NCI-H128 (cell line): ENCODE measurements around the gene ZRANB1.
"Not testable (repeated sequence)": the region's sequence is repeated elsewhere in the genome, so short reads cannot be mapped to it uniquely, and the experiment has no call there.

Source experiments
- DNase-seq: peaks from one replicate; lab custom pipeline; 2025; ENCODE audit not compliant: unreplicated experiment; lab: John Stamatoyannopoulos, UW

The ZRANB1 gene

DNA sequence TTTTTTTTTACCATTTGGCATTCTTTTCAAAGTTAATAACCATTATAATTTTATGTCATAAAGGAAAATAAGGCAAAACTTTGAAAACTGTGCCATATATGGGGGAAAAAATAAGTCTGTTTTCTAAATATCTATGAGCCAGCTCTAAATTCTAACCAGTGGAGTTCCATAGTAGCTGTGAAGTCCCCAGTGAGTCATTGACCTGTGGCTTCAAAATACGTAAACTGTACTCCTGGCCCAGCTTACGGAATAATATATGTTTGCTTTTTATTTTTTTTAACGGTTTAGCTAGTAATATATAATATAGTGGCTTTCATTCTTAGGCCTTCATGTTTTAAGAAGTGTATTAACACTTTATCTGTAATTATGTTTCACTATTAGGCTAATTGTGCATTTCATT is 20.5 kb downstream of the ZRANB1 start:
- DNase-seq = no peak

DNA sequence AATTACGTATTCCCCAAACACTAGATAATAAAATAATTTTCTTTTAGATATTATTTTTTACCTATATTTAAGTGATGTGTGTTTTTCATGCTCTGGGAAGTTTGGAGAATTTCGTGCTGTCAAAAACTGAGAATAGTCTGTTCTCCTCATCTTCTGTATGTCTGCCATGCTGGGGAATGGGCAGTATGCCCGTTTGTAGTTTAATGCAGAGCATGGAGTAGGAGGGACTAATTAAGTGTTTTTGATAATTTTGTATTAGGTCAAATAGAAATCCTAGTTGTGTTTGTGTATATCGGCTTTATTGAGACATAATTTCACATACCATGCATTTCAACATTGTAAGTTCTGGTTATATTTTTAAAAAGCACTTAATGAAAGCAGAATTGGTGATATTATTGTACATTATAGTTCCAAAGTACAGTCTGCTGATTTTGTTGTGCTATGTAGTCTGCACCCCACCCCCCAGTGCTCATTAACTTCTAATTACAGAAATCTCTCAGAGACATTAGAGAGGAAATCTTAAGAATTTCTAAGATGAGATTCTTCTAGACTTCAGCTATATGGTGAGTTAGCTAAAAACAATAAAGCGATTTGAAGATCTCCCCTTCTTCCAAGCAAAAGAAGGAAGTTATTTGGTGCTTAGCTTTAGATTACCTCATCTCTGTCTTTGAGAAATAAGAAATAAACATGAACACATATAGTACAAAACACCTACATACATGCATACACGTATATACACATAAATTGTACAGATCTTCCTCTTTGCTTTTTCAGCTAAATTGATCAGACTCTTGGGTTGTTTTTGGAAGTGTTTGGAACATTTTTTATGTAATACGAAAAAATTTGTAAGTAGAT is 22.2 kb downstream of the ZRANB1 start:
- no peak for DNase-seq

DNA sequence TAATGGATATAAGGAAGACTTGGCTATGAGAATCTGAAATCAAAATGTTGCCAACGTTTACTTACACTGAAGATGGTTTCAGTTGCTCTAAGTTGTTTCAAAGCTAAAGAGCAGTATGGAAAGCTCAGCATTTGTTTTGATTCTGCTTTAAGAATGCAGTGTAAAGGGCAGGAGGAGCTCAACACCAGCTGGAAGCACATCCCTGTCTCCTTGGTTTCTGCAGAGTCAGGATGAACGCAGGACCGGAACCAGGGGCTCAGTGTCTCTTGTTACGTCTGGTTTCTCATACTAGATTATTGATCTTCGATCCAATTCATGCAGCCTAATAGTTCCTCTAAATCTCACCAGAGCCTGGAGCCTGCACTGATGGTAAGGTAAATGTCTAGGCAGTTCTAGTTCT is 24.1 kb downstream of the ZRANB1 start:
- DNase-seq = no peak

DNA sequence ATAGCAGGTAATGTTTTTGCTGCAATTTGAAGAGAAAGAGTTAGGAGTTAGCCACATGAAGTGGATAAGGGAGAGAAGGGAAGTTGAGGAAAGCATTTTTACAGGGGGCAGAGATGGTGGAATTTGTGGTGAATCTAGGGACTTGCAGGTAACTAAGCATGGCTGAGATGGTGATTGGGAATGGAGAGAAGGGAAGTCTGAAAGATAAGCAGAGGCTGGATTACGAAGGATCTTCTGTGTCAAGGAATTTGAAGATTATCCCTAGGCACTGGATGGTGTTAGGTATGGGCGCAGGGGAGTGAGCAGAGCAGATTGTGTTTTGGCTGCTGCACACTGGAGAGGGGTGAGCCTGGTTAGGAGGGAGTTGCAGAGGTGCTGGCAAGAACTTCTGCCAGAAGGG is 25.3 kb downstream of the ZRANB1 start:
- no peak for DNase-seq

DNA sequence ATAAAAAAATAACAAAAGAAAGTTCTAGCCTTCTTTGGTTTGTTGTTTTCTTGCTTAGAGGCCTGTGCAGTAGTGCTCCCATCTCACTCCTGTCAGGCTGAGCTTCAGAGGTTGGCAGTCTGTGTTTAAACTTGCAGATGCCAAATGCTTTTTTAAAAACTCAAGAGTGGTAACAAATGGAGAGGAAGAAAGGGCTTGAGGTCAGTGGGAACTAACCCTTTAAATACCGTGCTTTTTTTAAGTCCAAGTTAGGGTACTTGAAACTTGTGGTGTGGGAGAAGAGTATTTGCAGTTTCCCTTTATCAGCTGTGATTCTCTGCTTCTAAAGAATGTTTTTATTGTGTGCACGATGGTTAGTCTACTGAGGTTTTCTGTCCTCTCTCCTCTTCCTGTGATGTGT is 29.4 kb downstream of the ZRANB1 start:
- no peak for DNase-seq

DNA sequence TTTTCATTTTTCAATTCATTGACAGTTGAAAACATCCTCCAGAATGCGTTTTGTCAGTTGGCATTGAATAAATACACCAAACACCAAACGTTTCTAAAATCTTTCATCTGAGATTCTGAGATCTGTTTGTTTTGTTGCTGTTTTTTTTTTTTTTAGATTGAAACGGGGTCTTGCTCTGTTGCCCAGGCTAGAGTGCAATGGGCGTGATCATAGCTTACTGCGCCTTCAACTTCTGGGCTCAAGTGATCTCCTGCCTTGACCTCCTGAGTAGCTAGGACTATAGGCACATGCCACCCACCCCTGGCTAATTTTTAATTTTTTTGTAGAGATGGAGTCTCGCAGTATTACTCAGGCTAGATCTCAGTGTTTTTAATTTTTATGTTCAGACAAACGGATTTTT is 30.7 kb downstream of the ZRANB1 start:
- no peak for DNase-seq

DNA sequence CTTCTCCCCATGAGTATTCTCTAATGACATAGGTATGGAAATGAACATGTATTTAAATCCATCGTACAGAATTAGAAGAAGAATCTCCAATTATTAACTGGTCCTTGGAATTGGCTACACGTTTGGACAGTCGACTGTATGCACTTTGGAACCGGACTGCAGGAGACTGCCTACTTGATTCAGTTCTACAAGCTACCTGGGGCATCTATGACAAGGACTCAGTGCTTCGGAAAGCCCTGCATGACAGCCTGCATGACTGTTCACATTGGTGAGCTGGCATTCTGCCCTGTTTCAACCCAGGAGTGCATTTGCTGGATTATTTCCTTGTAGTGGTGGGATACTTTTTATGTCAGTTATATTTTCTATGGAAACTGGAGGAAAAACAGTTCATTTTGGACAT is 32.2 kb downstream of the ZRANB1 start:
- DNase-seq = no peak

DNA sequence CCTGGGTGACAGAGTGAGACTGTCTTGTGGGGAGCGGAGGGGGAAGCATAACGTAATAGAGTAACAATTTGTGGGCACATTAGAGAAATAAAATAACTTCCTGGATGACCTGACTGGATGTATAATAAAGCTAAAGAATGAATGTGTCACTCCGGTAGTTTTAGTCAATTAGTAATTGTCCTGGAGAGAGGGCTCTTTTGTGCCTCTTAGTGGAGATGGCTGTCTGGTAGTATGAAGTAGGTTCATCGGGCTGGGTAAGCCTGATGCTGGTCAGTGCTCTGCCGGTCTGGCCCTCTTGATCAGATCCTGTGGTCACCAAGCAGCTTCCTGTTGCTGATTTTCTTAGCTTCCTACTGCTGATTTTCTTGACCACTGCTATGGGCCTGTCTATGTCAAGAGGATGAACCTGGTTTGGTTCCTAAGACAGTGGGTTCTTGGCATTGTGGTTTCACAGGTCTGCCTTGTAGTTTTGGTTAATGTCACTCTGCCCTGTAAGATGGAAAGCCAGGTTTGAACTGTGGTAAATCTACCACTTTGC is 34.1 kb downstream of the ZRANB1 start:
- DNase-seq = no peak

DNA sequence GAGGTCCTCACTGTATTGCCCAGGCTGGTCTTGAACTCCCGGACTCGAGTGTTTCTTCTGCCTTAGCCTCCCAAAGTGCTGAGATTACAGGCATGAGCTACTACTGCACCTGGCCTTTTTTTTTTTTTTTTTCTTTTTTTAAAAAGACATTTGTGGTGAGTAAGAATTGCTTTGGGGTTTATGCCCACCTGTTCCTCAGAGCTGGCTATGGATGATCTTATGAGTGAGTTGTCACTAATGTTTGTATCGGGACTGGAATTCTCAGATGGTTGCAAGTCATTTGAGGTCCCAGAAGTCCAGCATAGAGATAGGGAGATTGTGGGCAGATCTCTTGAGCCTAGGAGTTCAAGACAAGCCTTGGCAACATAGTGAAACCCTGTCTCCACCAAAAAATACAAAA is 35.2 kb downstream of the ZRANB1 start:
- DNase-seq = no peak

DNA sequence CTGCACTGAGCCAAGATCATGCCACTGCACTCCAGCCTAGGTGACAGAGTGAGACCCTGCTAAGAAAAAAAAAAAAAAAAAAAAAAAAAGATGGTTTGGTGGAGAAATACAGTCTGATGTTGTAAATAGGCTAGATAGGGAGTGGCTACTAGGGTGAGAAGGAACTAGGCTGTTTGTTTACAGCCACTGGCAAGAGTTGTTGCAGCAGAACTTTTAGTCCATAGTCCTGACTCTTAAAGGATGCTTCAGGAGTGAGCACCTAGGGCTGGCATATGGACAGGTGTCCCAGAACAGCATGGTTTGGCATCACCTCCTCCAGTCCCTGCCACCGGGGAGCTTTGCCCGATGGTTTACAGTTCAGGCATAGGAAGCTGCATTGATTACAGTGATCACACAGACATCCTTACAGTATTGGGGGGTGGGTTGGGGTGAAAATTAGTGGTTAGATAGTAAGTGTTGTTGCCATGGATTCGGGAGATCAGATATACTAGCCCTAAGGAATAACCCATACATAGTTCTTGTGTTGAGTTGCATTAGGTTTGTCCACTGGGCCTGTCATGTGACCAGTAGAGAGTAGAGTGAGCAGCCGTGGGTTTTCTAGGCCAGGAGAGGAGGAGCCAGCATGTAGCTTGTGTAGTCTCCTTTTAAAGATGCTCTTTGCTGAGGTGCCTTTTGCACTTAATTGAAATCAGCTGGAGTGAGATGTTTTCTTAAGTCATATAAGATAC is 35.9 kb downstream of the ZRANB1 start:
- DNase-seq = no peak

DNA sequence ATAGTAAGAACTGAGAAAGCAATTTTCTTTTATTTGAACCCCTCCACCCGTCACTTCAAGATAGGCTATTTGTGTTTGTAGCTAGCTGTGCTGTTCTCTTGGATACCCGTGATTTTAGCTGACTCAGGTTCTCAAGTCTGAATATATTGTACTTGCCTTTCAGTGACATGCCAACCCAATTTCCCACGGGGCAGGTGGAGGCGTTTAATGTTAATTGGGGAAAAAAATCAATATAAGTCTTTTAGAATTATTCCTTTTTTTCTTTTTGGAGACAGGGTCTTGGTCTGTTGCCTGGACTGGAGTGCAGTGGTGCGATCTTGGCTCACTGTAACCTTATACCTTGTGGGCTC is 36.4 kb downstream of the ZRANB1 start:
- DNase-seq = no peak

DNA sequence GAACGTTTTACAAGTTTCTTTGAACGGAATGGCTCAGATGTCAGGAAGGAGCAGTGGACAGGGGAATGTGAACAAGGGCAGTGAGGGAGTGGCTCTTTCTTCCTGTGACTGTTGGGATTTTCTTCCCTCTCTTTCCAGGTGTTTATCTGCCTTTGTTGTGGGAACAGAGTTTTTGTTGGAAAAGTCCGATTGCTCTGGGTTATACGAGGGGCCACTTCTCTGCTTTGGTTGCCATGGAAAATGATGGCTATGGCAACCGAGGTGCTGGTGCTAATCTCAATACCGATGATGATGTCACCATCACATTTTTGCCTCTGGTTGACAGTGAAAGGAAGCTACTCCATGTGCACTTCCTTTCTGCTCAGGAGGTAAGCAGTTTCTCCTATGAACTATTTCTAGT is 41.4 kb downstream of the ZRANB1 start:
- no peak for DNase-seq

DNA sequence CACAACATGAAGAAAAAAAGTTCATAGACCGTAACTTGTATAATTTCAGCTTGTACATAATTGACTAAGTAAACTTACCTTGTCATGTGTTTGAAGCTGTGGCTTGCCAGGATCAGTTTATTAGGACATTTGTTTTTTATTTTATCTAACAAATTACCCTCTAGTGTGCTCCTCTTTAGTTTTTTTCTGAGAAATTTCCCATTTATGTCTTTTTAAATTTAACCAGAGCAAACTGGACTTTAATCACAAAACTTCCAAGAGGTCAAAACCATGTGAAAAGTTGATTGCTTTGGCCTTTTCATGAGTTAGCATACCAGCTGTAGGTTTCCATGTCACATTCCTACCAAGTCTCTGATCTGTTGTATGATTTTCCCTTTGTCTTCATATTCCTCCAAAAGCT is 42.5 kb downstream of the ZRANB1 start:
- no peak for DNase-seq

DNA sequence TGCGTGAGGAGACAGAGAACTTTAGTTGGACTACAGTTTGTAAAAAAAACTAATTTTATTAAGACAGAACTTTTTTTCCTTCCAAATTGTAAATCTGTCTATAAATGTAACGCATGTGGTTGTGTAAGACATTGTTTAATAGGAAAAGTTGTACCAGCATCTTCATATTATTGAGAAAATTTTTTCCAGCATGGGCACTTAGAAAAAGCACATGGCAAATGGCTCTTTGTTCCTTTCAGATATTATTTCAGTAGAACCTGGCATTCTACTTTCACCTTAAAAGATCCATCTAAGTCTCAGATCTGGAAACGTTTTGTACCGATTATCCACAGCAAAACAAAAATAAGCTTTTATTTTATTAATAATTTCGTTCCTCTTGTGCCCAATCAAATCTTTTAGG is 43.2 kb downstream of the ZRANB1 start:
- DNase-seq = no peak

DNA sequence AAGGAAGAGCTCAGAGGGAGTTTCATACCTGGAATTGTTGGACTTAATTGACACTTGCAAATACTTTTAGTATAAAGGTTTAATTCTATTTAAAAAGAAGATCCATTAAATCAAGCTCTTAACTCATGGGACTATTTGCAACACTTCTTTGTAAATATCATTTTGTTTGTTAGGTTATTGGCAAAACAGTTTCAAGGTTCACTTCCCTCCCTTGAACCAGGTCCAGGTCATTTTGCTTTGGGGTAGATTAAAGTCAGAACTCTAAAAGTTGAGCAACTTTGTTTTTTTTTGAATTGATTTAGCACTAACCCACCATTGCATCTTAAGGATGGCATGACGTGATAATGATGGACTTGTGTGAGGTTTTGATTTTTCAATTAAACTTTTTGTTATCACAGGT is 45.9 kb downstream of the ZRANB1 start:
- no peak for DNase-seq

DNA sequence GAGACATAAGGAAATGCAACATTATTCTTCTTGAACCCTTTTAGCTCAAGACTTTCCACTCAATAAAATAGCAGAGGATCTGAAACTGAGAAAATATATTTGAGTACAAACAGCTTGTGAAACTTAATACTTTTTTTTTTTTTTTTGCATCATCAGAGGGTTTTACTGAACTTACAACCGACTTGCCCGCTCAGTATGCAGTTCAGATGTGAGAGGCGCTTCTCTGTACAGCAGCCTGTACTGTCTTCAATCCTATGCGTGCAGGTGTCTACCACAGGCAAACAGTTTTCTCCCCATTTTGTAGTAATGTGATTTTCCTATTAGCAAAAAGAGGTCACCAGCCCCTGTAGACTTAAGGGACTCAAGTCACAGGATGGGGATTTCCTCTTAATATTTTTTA is 46.8 kb downstream of the ZRANB1 start:
- DNase-seq = not testable (repeated sequence)

DNA sequence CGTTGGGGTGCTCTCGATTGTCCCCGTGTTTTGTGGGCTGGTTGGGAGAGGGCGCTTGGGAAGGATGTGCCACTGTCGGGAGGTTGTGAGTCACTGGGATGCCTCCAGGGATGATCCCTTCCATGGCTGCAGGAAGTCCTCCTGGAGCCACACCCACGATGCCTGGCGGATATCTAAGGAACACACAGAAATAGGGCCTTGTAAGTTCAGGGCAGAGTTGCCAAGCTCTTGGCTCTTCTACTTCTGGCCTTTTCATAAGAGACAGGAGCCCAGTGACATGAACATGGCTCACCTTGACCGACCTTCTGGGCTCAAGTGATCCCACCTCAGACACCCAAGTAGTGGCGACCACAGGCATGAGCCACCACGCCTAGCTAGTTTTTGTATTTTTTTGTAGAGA is 47.6 kb downstream of the ZRANB1 start:
- no peak for DNase-seq

DNA sequence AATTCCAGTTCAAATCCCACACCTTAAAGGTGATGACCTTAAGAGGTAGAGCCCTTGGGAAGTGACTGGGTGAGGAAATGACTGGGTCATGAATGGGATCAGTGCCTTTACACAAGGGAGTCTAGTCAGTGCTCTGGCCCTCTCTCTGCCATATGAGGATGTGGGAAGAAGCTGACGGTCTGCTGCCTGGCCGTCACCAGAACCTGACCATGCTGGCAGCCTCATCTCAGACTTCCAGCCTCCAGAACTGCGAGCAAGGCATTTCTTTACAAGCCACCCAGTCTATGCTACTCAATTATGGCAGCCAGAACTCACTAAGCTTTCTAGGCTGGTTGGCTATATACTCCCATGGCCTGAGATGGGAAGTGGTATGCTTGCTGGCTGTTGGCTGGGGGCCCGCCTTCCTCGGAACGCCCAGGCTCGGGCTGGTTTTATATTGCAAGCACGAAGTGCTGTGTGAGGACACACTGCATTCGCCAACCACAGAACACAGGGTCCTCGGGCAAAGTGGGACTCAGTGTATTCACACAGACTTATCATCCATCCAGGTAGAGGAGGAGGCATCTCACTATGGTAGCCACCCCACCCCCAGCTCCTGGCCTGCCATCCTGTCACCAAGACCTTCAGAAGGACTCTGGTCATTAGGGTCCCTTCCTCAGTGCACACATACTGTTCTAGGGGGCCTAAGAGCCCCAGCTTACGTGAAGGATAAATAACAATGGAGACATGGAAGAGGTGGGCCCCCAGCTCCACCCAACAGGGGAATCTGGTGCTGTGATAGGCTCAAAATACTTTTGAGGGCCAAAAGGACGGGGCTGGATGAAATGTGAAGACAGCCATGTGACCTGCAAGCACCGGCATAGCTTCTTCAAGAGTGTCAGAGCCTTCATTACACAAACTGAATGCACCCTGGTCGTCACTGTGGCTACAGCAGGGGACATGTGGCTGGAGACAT is 49.0 kb downstream of the ZRANB1 start:
- no peak for DNase-seq

DNA sequence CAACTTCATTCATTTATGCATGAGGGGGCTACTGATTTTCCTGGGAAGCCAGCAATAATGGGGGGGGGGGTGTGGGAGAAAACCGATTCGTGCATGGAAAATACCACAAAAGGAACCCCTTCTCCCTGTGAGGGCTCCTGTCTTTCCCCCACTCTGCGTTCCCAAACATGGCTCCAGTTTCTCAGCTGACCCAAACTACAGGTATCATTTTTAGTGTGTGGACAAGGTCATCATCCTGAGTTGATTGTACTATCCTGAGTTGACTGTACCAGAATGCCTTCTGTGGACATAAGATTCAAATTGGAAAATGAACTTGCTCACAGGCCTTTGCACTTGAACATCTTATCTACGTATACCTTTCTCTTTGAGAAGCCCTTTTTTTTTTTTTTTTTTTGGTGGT is 49.9 kb downstream of the ZRANB1 start:
- no peak for DNase-seq

DNA sequence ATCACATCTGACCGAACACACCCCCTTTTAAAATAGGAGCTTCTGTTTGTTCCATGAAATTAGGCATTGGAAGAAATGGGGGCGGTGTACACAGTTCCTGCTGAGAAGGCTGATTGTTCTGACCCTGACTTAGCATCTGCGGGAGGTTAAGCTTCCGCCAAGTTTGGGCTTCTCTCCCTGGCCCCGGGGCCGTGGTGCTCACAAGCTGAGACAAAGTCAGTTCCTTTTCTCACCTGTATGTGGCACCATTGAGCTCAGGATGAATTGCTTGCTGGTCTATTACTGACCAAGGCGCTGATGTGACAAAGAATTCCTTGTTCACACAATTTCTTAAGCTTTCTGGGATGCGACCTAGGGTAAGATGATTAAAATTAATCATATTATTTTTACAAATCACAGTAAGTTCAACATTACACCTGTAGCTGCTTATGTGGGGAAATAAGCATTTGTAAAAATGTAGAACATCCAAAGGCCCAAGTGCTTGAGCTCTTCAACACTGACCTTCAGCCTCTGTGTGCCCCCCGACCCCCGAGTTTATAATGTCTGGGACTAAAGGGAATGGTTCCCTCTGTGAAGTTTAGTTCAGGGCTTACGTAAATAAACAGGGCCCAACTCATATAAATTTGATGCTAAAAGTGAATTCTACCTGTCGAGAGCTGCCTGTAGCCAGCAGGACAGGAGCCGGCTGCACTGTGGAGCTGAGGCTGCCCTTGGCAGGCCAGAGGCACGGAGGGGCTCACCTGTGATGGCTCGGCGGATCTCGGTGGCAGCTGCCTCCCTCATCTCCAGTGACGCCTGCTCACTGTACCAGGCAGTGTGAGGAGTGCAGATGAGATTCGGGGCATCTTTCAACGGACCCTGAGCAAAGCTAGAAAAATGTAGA is 50.8 kb downstream of the ZRANB1 start:
- DNase-seq = no peak
